ENCODE results near the gene FRS2. TPM values are rescaled to one million over a fixed set of nuclear protein-coding genes. Genes with fewer than 3 reads are reported as not detected.

Gene FRS2
- total and polyA plus RNA-seq, 9 of the 15 experiments (the other 6 are each of a cell fraction or from before 2014, with no cell fraction given): 1.0 to 9.1 (median 6.0) TPM

GRCh38 chr12:69470189-69471075 is at the start of gene FRS2 (continued):
- TF ChIP-seq POLR2G (IDR thresholded peaks at IDR 0.05; ENCODE audit: low read depth, low read length) (peak; percentile 95), LEF1 (IDR thresholded peaks at IDR 0.05) (0 out of 2 replicates have a peak, but pooled peaks have one; percentile 29), NFRKB (IDR thresholded peaks at IDR 0.05; ENCODE audit: low read depth) (no peak), NRF1 (conservative IDR thresholded peaks at IDR 0.05 in 1 of 2, IDR thresholded peaks at IDR 0.05 in 1 of 2) (peak in 1 of 2 experiments; percentile 14; a peak in 1 of 4 replicates), TRIM28 (IDR thresholded peaks at IDR 0.05) (peak; percentile 31; the same call in 1 of the 2 replicates), HNRNPL (IDR thresholded peaks at IDR 0.05; ENCODE audit: low read depth, low read length) (0 out of 2 replicates have a peak, but pooled peaks have one; percentile 41), CHD4 (IDR thresholded peaks at IDR 0.05; ENCODE audit: insufficient read depth, insufficient replicate concordance, low read depth, low read length, poor library complexity, severe bottlenecking) (no peak), PML (IDR thresholded peaks at IDR 0.05; ENCODE audit: low read length) (peak; percentile 66; the same call in 1 of the 2 replicates), MXI1 (IDR thresholded peaks at IDR 0.05; ENCODE audit: low read depth, low read length) (no peak), ELK1 (CRISPR knock-in tag; IDR thresholded peaks at IDR 0.05) (no peak), GTF2B (IDR thresholded peaks at IDR 0.05; ENCODE audit: extremely low read depth, insufficient read length) (no peak), PHF20 (IDR thresholded peaks at IDR 0.05; ENCODE audit: partially characterized antibody) (peak; percentile 95), CEBPG (CRISPR knock-in tag; IDR thresholded peaks at IDR 0.05) (no peak), CEBPG (tag; conservative IDR thresholded peaks at IDR 0.05 in 1 of 2, IDR thresholded peaks at IDR 0.05 in 1 of 2) (no peak), GTF2E2 (tag; IDR thresholded peaks at IDR 0.05) (peak; percentile 70; the same call in 1 of the 2 replicates), C11orf30 (IDR thresholded peaks at IDR 0.05; ENCODE audit: low read depth) (peak; percentile 77), U2AF1 (optimal IDR thresholded peaks at IDR 0.05; ENCODE audit: low read depth, low read length) (no peak), RNF219 (CRISPR knock-in tag; IDR thresholded peaks at IDR 0.05) (no peak), ESRRA (IDR thresholded peaks at IDR 0.05; ENCODE audit: borderline replicate concordance, low read depth) (0 out of 2 replicates have a peak, but pooled peaks have one; percentile 29), RBM22 (IDR thresholded peaks at IDR 0.05; ENCODE audit: low read depth, low read length, poor library complexity, severe bottlenecking) (peak; percentile 29), ZNF23 (CRISPR knock-in tag; IDR thresholded peaks at IDR 0.05) (no peak), NR3C1 (CRISPR knock-in tag; IDR thresholded peaks at IDR 0.05) (peak; percentile 70; the same call in 1 of the 2 replicates), SIN3A (IDR thresholded peaks at IDR 0.05; ENCODE audit: borderline replicate concordance in 2 of 2, control insufficient read depth in 1 of 2, low read depth in 2 of 2, low read length in 2 of 2) (peak in 1 of 2 experiments; percentile 13; a peak in 1 of 4 replicates), DIDO1 (tag; IDR thresholded peaks at IDR 0.05; ENCODE audit: low read depth) (peak; percentile 87), RB1 (IDR thresholded peaks at IDR 0.05; ENCODE audit: low read depth) (peak; percentile 64; the same call in 1 of the 2 replicates)

All from K562 (cell line).